ENCODE results near the gene PLCB1. TPM values are rescaled to one million over a fixed set of nuclear protein-coding genes. Genes with fewer than 3 reads are reported as not detected.
"Not testable (repeated sequence)": the region's sequence is repeated elsewhere in the genome, so short reads cannot be mapped to it uniquely, and the experiment has no call there.

Gene PLCB1
- total RNA-seq, 1 donor from 2014 or later = 10.7 TPM

DNA sequence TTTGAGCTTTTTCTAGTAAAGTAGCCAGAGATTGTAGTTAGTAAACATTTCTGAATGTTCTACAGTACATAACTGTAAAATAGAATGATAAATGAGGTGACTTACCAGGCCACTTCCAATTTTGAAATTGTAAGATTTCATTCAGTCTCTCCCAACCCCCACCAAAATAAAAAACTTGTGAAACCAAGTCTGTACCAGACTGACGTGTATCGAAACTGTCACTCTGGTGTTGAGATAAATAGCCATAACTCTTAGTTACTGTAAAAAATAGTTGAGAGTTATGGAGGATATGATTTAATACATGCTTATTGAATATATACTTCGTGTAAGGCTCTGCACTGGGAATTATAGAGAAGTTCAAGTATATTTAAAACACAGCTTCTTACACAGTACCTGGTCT is 455.7 kb downstream of the PLCB1 start:
- Histone ChIP-seq H3K4me2 (ENCODE audit: low read length) (no peak overlapping the region), H3K27me3 (ENCODE audit: insufficient read depth, low read length) (no peaks in the 10 kb centered on the region), H4K20me1 (ENCODE audit: insufficient read depth, low read length) (no peaks in the 10 kb centered on the region), H3K36me3 (ENCODE audit: insufficient read depth, low read length) (no peaks in the 10 kb centered on the region), H3K9me3 (ENCODE audit: insufficient read depth, low read depth, low read length) (no peaks in the 10 kb centered on the region), H3K79me2 (ENCODE audit: insufficient read depth, low read length) (no peaks in the 10 kb centered on the region), H3K4me1 (ENCODE audit: insufficient read depth, low read length) (no peaks in the 10 kb centered on the region), H3K4me3 (ENCODE audit: insufficient read depth, low read depth, low read length) (no peak overlapping the region), H2AFZ (ENCODE audit: low read depth, low read length) (no peak overlapping the region), H3K27ac (ENCODE audit: low read depth, low read length) (no peak overlapping the region), H3K9ac (ENCODE audit: low read length) (no peak overlapping the region)
- Mint-ChIP-seq H3K27ac (ENCODE audit: unreplicated experiment) (no peak overlapping the region), H3K27me3 (ENCODE audit: low read depth, unreplicated experiment) (no peaks in the 10 kb centered on the region), H3K4me3 (ENCODE audit: unreplicated experiment) (no peak overlapping the region), H3K36me3 (ENCODE audit: low read depth, unreplicated experiment) (no peaks in the 10 kb centered on the region), H3K9me3 (ENCODE audit: unreplicated experiment) (no peaks in the 10 kb centered on the region), H3K4me1 (ENCODE audit: low read depth, unreplicated experiment) (peaks cover 9% of the 10 kb centered on the region)
- DNase-seq (ENCODE audit: low read depth) (no peak), FAIRE-seq (no peak)
- TF ChIP-seq EZH2 (IDR thresholded peaks at IDR 0.05; ENCODE audit: insufficient read depth, low read length) = no peak
- TF ChIP-seq CTCF (IDR thresholded peaks at IDR 0.05; ENCODE audit: insufficient read depth, low read depth, low read length) = no peak

- no peaks in the 10 kb centered on the region for H3K36me3 Mint-ChIP-seq (ENCODE audit: low read depth, unreplicated experiment)
- no peak for FAIRE-seq
Observed at GRCh38 chr20:8589956-8590355, 457.9 kb downstream of the PLCB1 start.

DNA sequence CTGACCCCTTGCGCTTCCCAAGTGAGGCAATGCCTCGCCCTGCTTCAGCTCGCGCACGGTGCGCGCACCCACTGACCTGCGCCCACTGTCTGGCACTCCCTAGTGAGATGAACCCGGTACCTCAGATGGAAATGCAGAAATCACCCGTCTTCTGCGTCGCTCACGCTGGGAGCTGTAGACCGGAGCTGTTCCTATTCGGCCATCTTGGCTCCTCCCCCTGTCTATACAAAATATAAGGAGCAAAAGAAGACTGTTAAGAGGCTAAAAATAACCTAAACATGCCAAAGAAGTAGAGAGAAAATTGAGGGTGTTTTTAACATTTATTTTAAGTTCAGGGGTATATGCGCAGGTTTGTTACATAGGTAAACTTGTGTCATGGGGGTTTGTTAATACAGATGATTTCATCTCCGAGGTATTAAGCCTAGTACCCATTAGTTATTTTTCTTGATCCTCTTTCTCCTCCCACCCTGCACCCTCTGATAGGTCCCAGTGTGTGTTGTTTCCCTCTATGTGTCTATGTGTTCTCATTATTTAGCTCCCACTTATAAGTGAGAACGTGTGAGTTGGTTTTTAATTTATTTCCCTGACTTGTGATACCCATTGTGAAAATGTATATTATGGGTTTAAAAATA is 469.0 kb downstream of the PLCB1 start:
- H3K4me3 ChIP-seq (ENCODE audit: insufficient read depth, low read depth, low read length); H3K27me3 ChIP-seq (ENCODE audit: insufficient read depth, low read length); H3K27ac ChIP-seq (ENCODE audit: low read depth, low read length); H3K27ac Mint-ChIP-seq (ENCODE audit: unreplicated experiment); H2AFZ ChIP-seq (ENCODE audit: low read depth, low read length); H3K4me2 ChIP-seq (ENCODE audit: low read length); H3K36me3 Mint-ChIP-seq (ENCODE audit: low read depth, unreplicated experiment); H3K27me3 Mint-ChIP-seq (ENCODE audit: low read depth, unreplicated experiment); DNase-seq (ENCODE audit: low read depth); H3K4me1 Mint-ChIP-seq (ENCODE audit: low read depth, unreplicated experiment); FAIRE-seq; H3K4me1 ChIP-seq (ENCODE audit: insufficient read depth, low read length); H3K9me3 Mint-ChIP-seq (ENCODE audit: unreplicated experiment); H3K9ac ChIP-seq (ENCODE audit: low read length); H3K79me2 ChIP-seq (ENCODE audit: insufficient read depth, low read length); H3K9me3 ChIP-seq (ENCODE audit: insufficient read depth, low read depth, low read length); H3K36me3 ChIP-seq (ENCODE audit: insufficient read depth, low read length); H4K20me1 ChIP-seq (ENCODE audit: insufficient read depth, low read length): not testable (repeated sequence)
- H3K4me3 Mint-ChIP-seq (ENCODE audit: unreplicated experiment) = peak overlapping the region; percentile 69

More at GRCh38 chr20:8589956-8590355, 457.9 kb downstream of the PLCB1 start:
- Mint-ChIP-seq H3K4me1 (ENCODE audit: low read depth, unreplicated experiment) (no peaks in the 10 kb centered on the region), H3K9me3 (ENCODE audit: unreplicated experiment) (no peaks in the 10 kb centered on the region), H3K27me3 (ENCODE audit: low read depth, unreplicated experiment) (no peaks in the 10 kb centered on the region), H3K4me3 (ENCODE audit: unreplicated experiment) (no peak overlapping the region), H3K27ac (ENCODE audit: unreplicated experiment) (no peak overlapping the region)
- H3K4me2 ChIP-seq (ENCODE audit: low read length) = peak overlapping the region; percentile 16
- H3K27me3 ChIP-seq (ENCODE audit: insufficient read depth, low read length) = no peaks in the 10 kb centered on the region
- TF ChIP-seq CTCF (IDR thresholded peaks at IDR 0.05; ENCODE audit: insufficient read depth, low read depth, low read length) = no peak
- no peak for TF ChIP-seq EZH2 (IDR thresholded peaks at IDR 0.05; ENCODE audit: insufficient read depth, low read length)
- no peak overlapping the region for H3K4me3 ChIP-seq (ENCODE audit: insufficient read depth, low read depth, low read length)
- H3K9ac ChIP-seq (ENCODE audit: low read length) = no peak overlapping the region
- peak; percentile 53 for DNase-seq (ENCODE audit: low read depth)
- H3K4me1 ChIP-seq (ENCODE audit: insufficient read depth, low read length) = no peaks in the 10 kb centered on the region
- no peaks in the 10 kb centered on the region for H3K36me3 ChIP-seq (ENCODE audit: insufficient read depth, low read length)
- no peaks in the 10 kb centered on the region for H3K9me3 ChIP-seq (ENCODE audit: insufficient read depth, low read depth, low read length)
- no peak overlapping the region for H2AFZ ChIP-seq (ENCODE audit: low read depth, low read length)
- H3K79me2 ChIP-seq (ENCODE audit: insufficient read depth, low read length) = no peaks in the 10 kb centered on the region
- peak overlapping the region; percentile 27 for H3K27ac ChIP-seq (ENCODE audit: low read depth, low read length)
- no peaks in the 10 kb centered on the region for H4K20me1 ChIP-seq (ENCODE audit: insufficient read depth, low read length)

Data from astrocyte (in vitro differentiated cells and primary cell).